GM21526 (cell line): ENCODE results near the gene TC2N.
"Not testable (repeated sequence)": the region's sequence is repeated elsewhere in the genome, so short reads cannot be mapped to it uniquely, and the experiment has no call there.

Experiments used
- ATAC-seq: cut with Tn5 transposase; IDR thresholded peaks from one replicate; pipeline ENCODE4 v1.9.1; 2021; ENCODE audit warnings: moderate library complexity; ENCODE audit not compliant: unreplicated experiment, low FRiP score

Gene TC2N

DNA sequence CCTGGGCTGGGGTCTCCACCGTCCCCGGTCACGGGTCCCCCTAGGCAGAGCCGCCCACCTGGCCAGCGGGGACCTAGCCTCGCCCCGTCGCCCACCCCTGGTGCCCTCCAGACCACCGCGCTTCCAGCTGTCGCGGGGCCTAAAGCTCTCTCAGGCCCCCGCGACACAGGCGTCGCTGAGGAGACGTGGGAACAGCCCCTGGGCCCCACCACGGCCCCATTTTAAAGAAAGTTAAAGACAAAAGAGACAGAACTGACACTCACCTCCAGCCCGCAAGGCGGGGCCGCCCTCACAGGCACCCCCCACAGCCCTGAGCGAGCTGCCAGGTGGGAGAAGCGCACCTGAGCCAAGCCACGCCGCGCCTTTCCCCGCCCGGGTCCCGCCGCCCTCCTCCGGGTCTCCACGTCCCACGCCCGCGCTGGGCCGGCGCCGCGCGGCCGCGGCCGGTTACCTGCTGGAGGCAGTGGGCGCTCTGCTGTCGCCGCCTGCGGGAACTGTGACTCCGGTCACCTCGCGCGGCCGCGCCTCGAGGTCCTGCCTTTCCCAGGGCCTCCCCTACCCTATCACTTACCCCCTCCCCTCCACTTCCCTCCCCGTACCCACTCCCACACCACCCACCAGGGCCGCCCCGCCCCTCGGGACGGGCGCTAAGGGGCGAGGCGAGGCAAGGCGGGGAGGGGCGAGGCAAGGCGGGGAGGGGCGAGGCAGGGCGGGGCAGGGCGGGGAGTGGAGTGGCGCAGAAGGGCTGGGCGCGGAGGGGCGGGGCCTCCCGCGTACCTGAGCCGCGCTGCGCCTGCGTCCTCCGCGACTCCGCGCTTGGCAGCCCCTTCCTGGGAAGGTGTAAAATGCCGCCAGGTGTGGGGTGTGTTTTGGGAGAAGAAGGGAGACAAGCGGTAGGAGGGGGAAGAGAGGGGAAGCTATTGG, 31.2 kb downstream of the TC2N start:
- ATAC-seq: no peak

DNA sequence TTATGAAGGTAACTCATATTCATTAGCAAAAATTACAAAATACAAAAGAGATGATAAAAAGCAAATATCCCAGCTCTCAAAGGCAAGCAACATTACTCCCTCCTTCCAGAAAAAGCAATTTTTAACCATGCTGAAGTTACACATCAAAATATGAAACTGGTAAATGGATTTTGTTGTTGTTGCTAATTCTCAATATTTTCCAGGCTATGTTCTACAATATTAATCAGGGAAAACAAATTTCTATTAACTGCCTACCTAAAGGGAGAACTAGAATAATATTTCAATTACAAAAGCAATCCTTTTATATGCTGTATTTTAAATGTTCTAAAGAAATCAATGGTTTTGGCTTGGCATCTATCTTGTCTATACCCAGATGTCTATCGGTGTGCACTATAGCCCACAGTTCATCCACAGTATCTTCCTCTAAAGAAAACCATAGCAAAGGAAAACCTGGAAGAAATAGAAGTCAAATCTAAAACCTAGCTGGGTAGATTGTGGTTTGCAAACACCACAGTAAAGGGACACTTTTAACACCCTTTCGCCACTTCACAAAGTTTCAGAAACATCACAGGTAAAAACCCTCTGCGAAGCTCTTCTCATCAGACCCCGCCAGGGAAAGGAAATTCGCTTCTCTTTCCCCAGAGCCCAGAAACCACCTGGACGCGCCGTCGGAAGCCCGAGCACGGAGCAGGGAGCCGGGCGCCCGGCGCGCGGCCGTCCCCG, 32.0 kb downstream of the TC2N start:
- no peak for ATAC-seq

GRCh38 chr14:91834571-91834970, 32.8 kb downstream of the TC2N start:
- no peak for ATAC-seq

DNA sequence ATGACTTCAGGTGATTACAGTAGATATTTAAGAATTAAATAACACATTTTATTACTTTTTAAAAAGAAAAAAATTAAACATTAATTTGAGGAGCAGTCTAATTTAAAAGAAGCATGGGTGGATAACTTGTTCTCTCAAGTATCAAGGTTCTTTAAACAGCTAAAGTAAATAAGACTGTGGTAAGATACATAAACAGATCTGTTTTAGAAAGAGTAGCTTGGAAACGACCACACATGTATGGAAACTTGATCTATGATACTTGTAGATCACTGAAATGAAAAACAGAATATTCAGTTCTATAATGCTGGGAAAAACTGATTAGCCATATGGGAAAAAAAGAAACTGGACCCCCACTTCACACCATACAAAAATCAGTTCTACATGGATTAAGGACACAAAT, 36.0 kb downstream of the TC2N start:
- ATAC-seq: no peak

GRCh38 chr14:91830777-91831176, 36.6 kb downstream of the TC2N start:
- ATAC-seq: no peak

- no peak for ATAC-seq
Measured at GRCh38 chr14:91829511-91829910, 37.8 kb downstream of the TC2N start.

DNA sequence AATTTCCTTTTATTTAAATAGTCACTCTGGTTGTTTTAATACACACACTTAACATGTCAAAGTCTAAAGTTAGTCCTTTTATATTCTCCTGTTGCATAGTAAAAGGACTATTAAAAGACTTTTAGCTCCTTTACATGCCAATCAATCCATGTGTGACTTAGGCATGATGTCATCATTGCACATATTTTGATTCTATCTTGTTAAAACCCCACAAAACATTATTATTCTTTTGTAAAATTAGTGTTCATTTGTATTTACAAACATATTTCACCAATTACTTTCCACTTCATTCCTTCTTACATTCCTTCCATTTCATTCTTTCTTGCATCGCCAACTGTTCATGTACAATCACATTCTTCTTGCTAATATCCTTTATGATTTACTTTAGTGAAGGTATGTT, 39.6 kb downstream of the TC2N start:
- no peak for ATAC-seq

DNA sequence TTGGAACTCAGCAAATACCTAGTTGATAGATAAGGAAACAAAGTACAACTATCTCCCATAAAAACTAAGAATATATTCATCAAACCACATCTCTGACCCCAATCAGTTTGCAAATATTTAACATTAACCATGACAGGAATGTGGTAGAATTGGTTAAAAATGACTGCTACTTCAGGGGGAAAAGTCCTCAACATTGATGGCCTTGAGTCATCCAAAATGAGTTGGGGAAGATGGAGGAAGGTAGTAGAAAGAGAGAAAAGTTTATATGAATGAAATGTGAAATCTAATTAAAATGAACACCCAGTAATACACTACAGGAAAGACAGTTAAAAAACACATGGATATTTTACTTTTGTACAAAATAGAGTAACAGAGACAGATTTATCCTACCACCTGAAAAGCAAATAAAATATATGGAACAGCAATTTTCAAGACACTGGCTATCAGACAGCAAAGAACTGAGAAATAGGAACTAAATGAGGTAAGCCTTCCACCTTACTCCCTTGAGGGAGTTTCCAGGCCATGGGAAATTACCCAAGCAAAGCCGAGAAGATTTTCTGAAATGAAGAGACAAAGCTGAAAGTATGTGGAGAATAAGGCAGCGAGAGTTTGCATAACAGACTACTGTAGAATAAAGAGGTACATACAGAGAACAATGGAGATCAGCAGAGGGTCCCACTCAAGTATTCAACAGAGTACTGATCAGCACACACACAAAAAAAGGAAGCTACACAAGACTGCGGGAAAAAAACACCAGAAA, 49.6 kb downstream of the TC2N start:
- ATAC-seq: no peak

DNA sequence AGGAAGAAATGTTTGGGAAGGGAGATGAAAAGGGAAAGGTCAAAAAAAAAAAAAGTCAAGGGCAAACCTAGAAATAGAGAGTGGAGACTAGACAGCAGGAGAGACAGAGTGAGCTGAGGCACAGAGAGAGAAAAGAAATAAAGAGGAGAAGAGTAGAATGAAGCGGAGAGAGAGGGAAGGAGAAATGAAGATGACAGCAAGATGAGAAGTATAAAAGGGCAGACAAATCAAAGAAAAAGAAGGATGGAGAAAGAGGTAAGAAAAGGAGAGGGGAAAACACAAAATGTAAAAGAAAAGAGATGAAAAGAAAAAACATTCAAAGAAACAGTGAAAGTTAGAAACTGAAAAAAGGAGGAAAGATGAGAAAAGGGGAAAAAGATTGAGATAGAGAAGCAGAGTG, 53.0 kb downstream of the TC2N start:
- ATAC-seq: no peak

DNA sequence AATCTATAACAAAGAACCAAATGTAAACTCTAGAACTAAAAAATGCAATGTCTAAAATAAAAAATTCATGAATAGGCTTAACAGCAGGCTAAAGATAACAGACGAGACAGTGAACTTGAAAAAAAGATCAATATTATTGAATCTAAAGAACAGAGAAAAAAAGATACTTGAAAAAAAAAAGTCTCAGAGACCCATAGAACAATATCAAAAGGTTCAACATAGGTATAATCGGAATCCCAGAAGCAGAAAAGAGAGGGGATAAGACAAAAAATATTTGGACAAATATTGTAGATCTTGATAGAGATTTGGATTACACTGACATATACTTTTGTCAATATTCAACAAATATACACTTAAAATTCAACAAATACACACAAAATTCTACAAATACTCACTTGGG, 56.6 kb downstream of the TC2N start:
- no peak for ATAC-seq

DNA sequence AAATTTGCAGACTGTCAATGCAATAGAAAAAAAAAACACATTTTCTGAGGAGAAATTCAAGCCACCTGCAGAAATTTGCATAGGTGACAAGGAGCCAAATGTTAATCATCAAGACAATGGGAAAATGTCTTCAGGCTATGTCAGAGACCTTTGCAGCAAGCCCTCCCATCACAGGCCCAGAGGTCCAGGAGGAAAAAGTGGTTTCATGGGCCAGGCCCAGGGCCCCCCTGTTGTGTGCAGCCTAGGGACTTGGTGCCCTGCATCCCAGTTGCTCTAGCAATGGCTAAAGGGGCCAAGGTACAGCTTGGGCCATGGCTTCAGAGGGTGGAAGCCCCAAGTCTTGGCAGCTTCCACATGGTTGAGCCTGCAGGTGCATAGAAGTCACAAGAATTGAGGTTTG, 60.6 kb downstream of the TC2N start:
- no peak for ATAC-seq

GRCh38 chr14:91806094-91806493, 61.2 kb downstream of the TC2N start:
- ATAC-seq: not testable (repeated sequence)

GRCh38 chr14:91805659-91806058, 61.7 kb downstream of the TC2N start:
- no peak for ATAC-seq

DNA sequence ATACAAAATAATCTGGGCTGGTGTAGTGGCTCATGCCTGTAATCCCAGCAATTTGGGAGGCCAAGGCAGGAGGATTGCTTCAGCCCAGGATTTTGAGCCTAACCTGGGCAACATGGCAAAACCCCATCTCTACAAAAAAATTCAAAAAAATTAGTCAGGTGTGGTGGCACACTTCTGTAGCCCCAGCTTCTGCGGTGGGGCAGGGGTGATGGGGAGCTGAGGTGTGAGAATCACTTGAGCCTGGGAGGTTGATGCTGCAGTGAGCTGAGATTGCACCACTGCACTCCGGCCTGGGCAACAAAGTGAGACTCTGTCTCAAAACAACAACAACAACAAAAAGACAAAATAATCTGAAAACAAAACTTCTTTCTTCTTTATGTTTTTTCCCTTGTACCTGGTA, 66.0 kb downstream of the TC2N start:
- ATAC-seq: no peak

- no peak for ATAC-seq
Measured at GRCh38 chr14:91796617-91797347, 70.6 kb downstream of the TC2N start.

DNA sequence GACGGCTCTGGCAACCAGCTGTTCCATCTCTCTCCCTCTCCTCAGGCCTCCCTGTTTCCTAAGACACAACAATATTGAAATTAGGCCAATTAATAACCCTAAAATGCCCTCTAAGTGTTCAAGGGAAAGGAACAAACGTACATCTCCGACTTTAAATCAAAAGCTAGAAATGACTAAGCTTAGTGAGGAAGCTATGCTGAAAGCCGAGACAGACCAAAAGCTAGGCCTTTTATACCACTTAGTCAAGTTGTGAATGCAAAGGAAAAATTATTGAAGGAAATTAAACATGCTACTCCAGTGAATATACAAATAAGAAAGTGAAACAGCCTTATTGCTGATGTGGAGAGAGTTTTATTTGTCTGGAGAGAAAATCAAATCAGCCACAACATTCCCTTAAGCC, 73.6 kb downstream of the TC2N start:
- ATAC-seq: no peak

GRCh38 chr14:91786188-91786587, 81.1 kb downstream of the TC2N start:
- no peak for ATAC-seq

GRCh38 chr14:91780452-91780851, 86.9 kb downstream of the TC2N start:
- no peak for ATAC-seq

- no peak for ATAC-seq
Measured at GRCh38 chr14:91778217-91778616, 89.1 kb downstream of the TC2N start.
